GM18519 (cell line): Measurements from ENCODE around the gene RNF135.

Source experiments
- ATAC-seq: cut with Tn5 transposase; IDR thresholded peaks from one replicate; pipeline ENCODE4 v1.9.1; 2021; ENCODE audit warnings: mild to moderate bottlenecking, moderate library complexity; ENCODE audit not compliant: unreplicated experiment, low FRiP score

The RNF135 gene

GRCh38 chr17:31048780-31049179 lies 77.9 kb downstream of the RNF135 start:
- ATAC-seq: no peak
